ENCODE measurements around the gene RAPGEFL1.
"Not testable (repeated sequence)": the region's sequence is repeated elsewhere in the genome, so short reads cannot be mapped to it uniquely, and the experiment has no call there.

Gene RAPGEFL1

GRCh38 chr17:40177275-40177874, at the start of gene RAPGEFL1:
Gene RAPGEFL1, plus strand, starts transcription at chr17:40177470. Its CDS starts 392 bp downstream, at chr17:40177862.
- in situ Hi-C loops (cut with MboI; ENCODE audit: low pct_unique_long_range_greater_than_20kb, low sequenced_read_pairs), result no loop called here

GRCh38 chr17:40129498-40129897, 47.8 kb upstream of the RAPGEFL1 start:
- in situ Hi-C loops (cut with MboI; ENCODE audit: low pct_unique_long_range_greater_than_20kb, low sequenced_read_pairs), result no loop called here
- no peak for DNase-seq

More at GRCh38 chr17:40177275-40177874, at the start of gene RAPGEFL1:
- DNase-seq, result no peak

- DNase-seq, result no peak
These were observed 46.8 kb upstream of the RAPGEFL1 start for GRCh38 chr17:40130352-40131042.

GRCh38 chr17:40134184-40134583, 43.1 kb upstream of the RAPGEFL1 start:
- no peak for DNase-seq
- in situ Hi-C loops (cut with MboI; ENCODE audit: low pct_unique_long_range_greater_than_20kb, low sequenced_read_pairs), result no loop called here

More at GRCh38 chr17:40130352-40131042, 46.8 kb upstream of the RAPGEFL1 start:
- in situ Hi-C loops (cut with MboI; ENCODE audit: low pct_unique_long_range_greater_than_20kb, low sequenced_read_pairs), result no loop called here

GRCh38 chr17:40135817-40136216, 41.5 kb upstream of the RAPGEFL1 start:
- in situ Hi-C loops (cut with MboI; ENCODE audit: low pct_unique_long_range_greater_than_20kb, low sequenced_read_pairs), result no loop called here
- DNase-seq, result no peak

- DNase-seq, result no peak
- in situ Hi-C loops (cut with MboI; ENCODE audit: low pct_unique_long_range_greater_than_20kb, low sequenced_read_pairs), result no loop called here
These were observed 37.7 kb upstream of the RAPGEFL1 start for GRCh38 chr17:40139566-40140058.

- DNase-seq; in situ Hi-C loops (cut with MboI; ENCODE audit: low pct_unique_long_range_greater_than_20kb, low sequenced_read_pairs): not testable (repeated sequence)
These were observed 34.1 kb upstream of the RAPGEFL1 start for GRCh38 chr17:40143166-40143565.

- DNase-seq, result no peak
- in situ Hi-C loops (cut with MboI; ENCODE audit: low pct_unique_long_range_greater_than_20kb, low sequenced_read_pairs), result no loop called here
These were observed 31.8 kb upstream of the RAPGEFL1 start for GRCh38 chr17:40145476-40145875.

- in situ Hi-C loops (cut with MboI; ENCODE audit: low pct_unique_long_range_greater_than_20kb, low sequenced_read_pairs), result no loop called here
These were observed 28.7 kb upstream of the RAPGEFL1 start for GRCh38 chr17:40148527-40148926.

GRCh38 chr17:40150276-40150675, 27.0 kb upstream of the RAPGEFL1 start:
- DNase-seq, result no peak
- in situ Hi-C loops (cut with MboI; ENCODE audit: low pct_unique_long_range_greater_than_20kb, low sequenced_read_pairs), result no loop called here

More at GRCh38 chr17:40148527-40148926, 28.7 kb upstream of the RAPGEFL1 start:
- DNase-seq, result no peak

- in situ Hi-C loops (cut with MboI; ENCODE audit: low pct_unique_long_range_greater_than_20kb, low sequenced_read_pairs), result no loop called here
- peak; percentile 59 for DNase-seq
These were observed 25.8 kb upstream of the RAPGEFL1 start for GRCh38 chr17:40151414-40151963.

GRCh38 chr17:40153603-40154236, 23.6 kb upstream of the RAPGEFL1 start:
- in situ Hi-C loops (cut with MboI; ENCODE audit: low pct_unique_long_range_greater_than_20kb, low sequenced_read_pairs), result no loop called here
- no peak for DNase-seq

- peak; percentile 39 for DNase-seq
- in situ Hi-C loops (cut with MboI; ENCODE audit: low pct_unique_long_range_greater_than_20kb, low sequenced_read_pairs), result no loop called here
These were observed 19.3 kb upstream of the RAPGEFL1 start for GRCh38 chr17:40157973-40158372.

- in situ Hi-C loops (cut with MboI; ENCODE audit: low pct_unique_long_range_greater_than_20kb, low sequenced_read_pairs), result no loop called here
- DNase-seq, result no peak
These were observed 18.7 kb upstream of the RAPGEFL1 start for GRCh38 chr17:40158438-40159013.

- in situ Hi-C loops (cut with MboI; ENCODE audit: low pct_unique_long_range_greater_than_20kb, low sequenced_read_pairs), result no loop called here
- no peak for DNase-seq
These were observed 17.8 kb upstream of the RAPGEFL1 start for GRCh38 chr17:40159456-40159855.

GRCh38 chr17:40167685-40168261, 9.5 kb upstream of the RAPGEFL1 start:
- DNase-seq, result no peak
- in situ Hi-C loops (cut with MboI; ENCODE audit: low pct_unique_long_range_greater_than_20kb, low sequenced_read_pairs), result no loop called here

GRCh38 chr17:40168262-40168832, 8.9 kb upstream of the RAPGEFL1 start:
- in situ Hi-C loops (cut with MboI; ENCODE audit: low pct_unique_long_range_greater_than_20kb, low sequenced_read_pairs), result no loop called here
- peak; percentile 63 for DNase-seq

GRCh38 chr17:40170325-40170724, 6.9 kb upstream of the RAPGEFL1 start:
- in situ Hi-C loops (cut with MboI; ENCODE audit: low pct_unique_long_range_greater_than_20kb, low sequenced_read_pairs), result no loop called here
- no peak for DNase-seq

GRCh38 chr17:40171750-40172149, 5.5 kb upstream of the RAPGEFL1 start:
- DNase-seq, result no peak
- in situ Hi-C loops (cut with MboI; ENCODE audit: low pct_unique_long_range_greater_than_20kb, low sequenced_read_pairs), result no loop called here
